H1 (cell line): Measurements from ENCODE around the gene MPHOSPH10.

Source experiments
- CHD2 ChIP-seq: IDR thresholded peaks from 2 replicates; pipeline ENCODE4 v1.6.1; 2012; ENCODE audit warnings: low read length, improper control_type of control experiment
- PHF8 ChIP-seq: fragments of 200-600 bp; sonication (generic); conservative IDR thresholded peaks from 2 replicates; pipeline ENCODE4 v1.7.1; 2012; ENCODE audit warnings: low read depth, mild to moderate bottlenecking, inconsistent platforms, low read length, moderate library complexity
- POLR2A ChIP-seq, 2 experiments: IDR thresholded peaks; 1 replicate in 1 of 2; 2 replicates in 1 of 2; pipeline ENCODE4 v1.6.1; 2011; ENCODE audit warnings: low read depth in 2 of 2, low read length in 2 of 2, mild to moderate bottlenecking in 2 of 2; ENCODE audit errors: control extremely low read depth in 1 of 2
- RFX5 ChIP-seq: IDR thresholded peaks from 2 replicates; pipeline ENCODE4 v1.6.1; 2011; ENCODE audit warnings: low read depth, low read length, improper control_type of control experiment, borderline replicate concordance
- ZNF274 ChIP-seq: IDR thresholded peaks from 2 replicates; pipeline ENCODE4 v1.7.0; 2012; ENCODE audit warnings: low read length, borderline replicate concordance; ENCODE audit errors: extremely low read depth
- TF ChIP-seq, protein P1 (sequence below), 3 experiments: IDR thresholded peaks; 1 replicate in 2 of 3; 2 replicates in 1 of 3; pipeline versions ENCODE4 v1.5.1 to v1.6.1; 2011; ENCODE audit warnings: low read length in 3 of 3, mild to moderate bottlenecking in 3 of 3, inconsistent platforms in 2 of 3, low read depth in 1 of 3, moderate library complexity in 1 of 3; ENCODE audit not compliant: insufficient read depth in 1 of 3; ENCODE audit errors: control extremely low read depth in 1 of 3

DNA sequence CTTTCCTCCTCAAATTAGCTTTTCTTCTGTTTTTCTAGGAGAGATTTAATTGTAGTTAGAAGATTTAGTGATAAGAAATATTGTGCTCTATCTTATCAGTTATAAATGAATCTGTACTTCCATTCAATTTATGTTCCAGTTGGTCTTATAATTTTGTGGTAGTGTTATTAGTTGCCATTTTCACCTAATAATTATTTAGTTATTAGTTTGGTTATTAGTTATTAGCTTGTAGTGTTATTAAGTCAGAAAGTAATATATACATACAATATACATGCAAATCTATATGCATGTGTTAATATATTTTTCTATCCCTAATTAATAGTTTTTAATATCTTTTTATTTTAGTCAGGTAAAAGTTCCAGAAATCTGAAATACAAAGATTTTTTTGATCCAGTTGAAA is 3.2 kb downstream of the MPHOSPH10 start:
- no peak for TF ChIP-seq ZNF274
- no peak for TF ChIP-seq CHD2
- no peak for TF ChIP-seq PHF8
- TF ChIP-seq, protein P1, sequence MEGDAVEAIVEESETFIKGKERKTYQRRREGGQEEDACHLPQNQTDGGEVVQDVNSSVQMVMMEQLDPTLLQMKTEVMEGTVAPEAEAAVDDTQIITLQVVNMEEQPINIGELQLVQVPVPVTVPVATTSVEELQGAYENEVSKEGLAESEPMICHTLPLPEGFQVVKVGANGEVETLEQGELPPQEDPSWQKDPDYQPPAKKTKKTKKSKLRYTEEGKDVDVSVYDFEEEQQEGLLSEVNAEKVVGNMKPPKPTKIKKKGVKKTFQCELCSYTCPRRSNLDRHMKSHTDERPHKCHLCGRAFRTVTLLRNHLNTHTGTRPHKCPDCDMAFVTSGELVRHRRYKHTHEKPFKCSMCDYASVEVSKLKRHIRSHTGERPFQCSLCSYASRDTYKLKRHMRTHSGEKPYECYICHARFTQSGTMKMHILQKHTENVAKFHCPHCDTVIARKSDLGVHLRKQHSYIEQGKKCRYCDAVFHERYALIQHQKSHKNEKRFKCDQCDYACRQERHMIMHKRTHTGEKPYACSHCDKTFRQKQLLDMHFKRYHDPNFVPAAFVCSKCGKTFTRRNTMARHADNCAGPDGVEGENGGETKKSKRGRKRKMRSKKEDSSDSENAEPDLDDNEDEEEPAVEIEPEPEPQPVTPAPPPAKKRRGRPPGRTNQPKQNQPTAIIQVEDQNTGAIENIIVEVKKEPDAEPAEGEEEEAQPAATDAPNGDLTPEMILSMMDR (IDR thresholded peaks at IDR 0.05; ENCODE audit: control extremely low read depth in 1 of 3, insufficient read depth in 1 of 3, low read depth in 1 of 3, low read length in 3 of 3): no peak
- no peak for TF ChIP-seq POLR2A (IDR thresholded peaks at IDR 0.05; ENCODE audit: control extremely low read depth in 1 of 2, low read depth in 2 of 2, low read length in 2 of 2)
- no peak for TF ChIP-seq RFX5
